ENCODE results near the gene OR10A5.
"Not testable (repeated sequence)": the region's sequence is repeated elsewhere in the genome, so short reads cannot be mapped to it uniquely, and the experiment has no call there.

OR10A5 gene

GRCh38 chr11:6845383-6845782 is at the start of gene OR10A5:
Gene OR10A5 (plus strand): TSS chr11:6845683. CDS start chr11:6845683, 0 bp downstream.
- no peak for DNase-seq

DNA sequence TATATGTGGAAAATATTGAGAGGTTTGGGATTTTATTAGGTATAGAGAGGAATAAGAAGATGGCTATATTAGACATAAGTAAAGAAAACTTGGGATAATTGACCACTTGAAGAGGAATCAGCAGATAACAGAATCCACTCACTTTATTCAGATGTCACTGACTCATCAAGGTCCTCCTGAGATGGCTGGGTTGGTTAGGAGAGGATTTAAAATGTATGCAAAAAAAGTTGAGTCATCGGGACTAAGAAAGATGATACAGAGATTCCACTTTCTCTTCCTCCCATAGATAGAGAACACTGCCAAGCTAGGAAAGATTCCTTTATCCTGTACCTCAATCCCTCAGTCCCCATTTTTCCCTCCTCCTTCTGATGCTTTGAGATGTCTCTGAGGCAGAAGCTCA is 46.1 kb upstream of the OR10A5 start, which contains the start of gene OR6A2:
Gene OR6A2, minus strand, starts transcription at position 288 of the 400 bp plus-strand sequence. CDS start 3,981 bp downstream, outside the sequence.
- DNase-seq = no peak

DNA sequence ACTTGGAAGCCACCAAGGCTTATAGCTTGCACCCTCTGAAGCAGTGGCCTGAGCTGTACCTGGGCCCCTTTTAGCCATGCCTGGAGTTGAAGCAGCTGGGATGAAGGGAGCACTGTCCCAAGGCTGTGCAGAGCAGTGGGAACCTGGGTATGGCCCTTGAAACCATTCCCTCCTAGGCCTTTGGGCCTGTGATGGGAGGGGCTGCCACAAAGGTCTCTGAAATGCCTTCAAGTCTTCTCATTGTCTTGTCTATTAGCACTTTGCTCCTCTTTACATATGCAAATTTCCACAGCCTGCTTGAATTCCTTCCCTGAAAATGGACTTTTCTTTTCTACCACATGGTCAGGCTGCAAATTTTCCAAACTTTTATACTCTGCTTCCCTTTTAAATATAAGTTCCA is 44.4 kb upstream of the OR10A5 start:
- DNase-seq = not testable (repeated sequence)

- peak; percentile 20 to 62 for DNase-seq
These were observed 33.0 kb upstream of the OR10A5 start for GRCh38 chr11:6812390-6813005.

GRCh38 chr11:6813656-6814055 is 31.8 kb upstream of the OR10A5 start:
- no peak for DNase-seq

GRCh38 chr11:6817694-6818093 is 27.8 kb upstream of the OR10A5 start:
- DNase-seq = no peak

- DNase-seq = no peak
These were observed 26.5 kb upstream of the OR10A5 start for GRCh38 chr11:6818967-6819366.

GRCh38 chr11:6824136-6824823 is 21.2 kb upstream of the OR10A5 start:
- no peak for DNase-seq

DNA sequence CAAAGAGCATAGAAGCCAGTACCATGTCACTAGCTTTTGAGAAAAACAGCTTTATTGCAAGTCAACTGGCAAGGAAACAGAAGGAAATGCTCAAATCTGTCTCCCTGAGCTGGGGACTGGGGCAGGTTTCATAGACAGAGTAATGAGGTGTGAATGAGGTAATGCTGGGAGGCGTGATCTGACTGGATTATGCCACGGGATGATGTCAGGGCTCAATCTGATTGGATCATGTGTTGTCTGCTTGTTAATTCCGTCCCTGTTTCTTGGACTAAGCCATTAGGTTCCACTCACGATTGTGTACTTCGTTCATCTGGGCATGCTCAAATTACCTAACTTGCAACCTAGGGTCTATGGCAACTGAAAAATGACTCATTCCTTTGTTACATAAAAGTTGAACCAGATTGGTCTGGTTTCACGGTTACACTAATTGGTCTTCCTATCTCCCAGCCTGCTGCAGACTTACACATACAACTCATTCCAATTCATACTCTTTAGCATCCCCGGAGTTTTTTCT is 20.2 kb upstream of the OR10A5 start:
- DNase-seq = no peak

GRCh38 chr11:6828103-6828502 is 17.4 kb upstream of the OR10A5 start:
- no peak for DNase-seq

DNA sequence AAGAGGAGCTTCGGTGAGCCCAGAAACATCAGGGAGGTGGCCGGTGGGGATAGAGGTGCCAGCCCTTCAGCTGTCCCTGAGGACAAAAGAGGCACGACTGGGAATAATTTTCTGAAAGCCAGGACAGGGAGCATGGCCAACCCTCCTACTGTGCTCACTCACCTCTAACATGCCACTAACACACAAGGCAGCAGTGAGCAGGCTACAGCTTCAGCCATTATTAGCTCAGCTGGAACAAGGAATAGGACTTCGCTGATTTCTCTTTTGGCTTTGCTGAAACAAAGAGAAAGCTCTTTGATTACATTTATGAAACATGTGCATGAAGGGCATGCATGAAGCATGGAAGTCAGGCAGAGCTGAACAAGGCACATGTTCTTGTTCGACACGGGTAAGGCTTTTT is 12.1 kb upstream of the OR10A5 start:
- no peak for DNase-seq

- peak; percentile 37 to 51 for DNase-seq
These were observed 11.5 kb upstream of the OR10A5 start for GRCh38 chr11:6834021-6834420.

DNA sequence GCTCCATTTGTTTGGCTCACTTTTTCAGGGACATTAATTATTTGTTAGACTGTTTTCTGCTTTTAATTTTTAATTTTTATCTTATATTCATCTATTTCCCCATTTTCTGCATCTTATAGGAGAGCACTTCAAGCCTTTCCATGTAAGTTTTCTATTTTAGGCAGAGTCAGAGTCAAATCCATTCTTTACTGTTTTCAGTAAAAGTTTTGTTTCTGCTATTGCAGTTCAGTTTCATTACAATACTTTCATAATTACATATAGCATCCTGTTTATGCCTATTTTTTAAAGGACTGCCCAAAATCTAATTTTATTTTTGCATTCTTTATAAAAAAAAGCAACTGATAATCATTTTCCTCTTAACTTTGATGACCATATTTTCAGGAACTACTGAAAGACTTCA is 3.8 kb upstream of the OR10A5 start:
- DNase-seq = no peak

DNA sequence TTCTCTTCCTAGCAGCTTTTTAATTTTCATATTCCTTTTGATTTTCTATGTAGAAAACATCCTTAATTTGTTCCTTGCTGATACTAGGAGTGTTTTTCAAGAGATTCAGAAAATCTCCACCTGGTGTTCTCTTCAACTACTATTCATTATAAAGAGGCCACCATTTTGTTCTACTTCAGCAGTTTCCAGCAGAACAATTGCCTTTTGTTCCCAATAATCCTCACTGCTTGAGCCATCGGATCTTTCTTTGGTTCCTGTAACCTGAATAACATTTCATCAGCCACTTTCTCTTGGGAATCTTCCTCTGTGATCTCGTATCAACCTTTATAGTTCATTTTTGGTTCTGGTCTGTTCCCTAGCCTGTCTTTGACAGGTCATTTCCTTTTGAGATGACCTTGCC is 1.8 kb upstream of the OR10A5 start:
- DNase-seq = no peak

DNA sequence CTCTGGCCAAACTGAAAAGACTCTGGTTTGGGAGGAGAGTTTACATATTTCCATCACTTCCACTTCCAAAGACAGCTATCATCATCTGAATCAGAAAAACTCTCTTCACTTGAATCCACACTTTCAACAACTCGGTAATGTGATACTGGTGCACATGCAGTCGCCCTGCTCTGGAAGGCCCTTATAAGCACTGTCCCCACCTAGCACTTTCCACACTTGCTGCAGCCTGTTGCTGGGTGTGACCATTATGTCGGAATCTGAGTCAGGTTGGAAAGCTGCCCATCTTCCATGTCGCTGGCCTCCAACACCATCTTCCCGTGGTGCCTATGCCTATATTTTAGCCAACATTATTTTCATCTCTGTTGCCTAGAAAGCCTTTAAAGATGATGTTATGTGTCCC is 1.1 kb upstream of the OR10A5 start:
- DNase-seq = no peak

- DNase-seq = no peak
These were observed 5.0 kb downstream of the OR10A5 start for GRCh38 chr11:6850526-6850925.

- not testable (repeated sequence) for DNase-seq
These were observed 9.3 kb downstream of the OR10A5 start for GRCh38 chr11:6854801-6855200.

GRCh38 chr11:6855971-6856541 is 10.6 kb downstream of the OR10A5 start:
- no peak for DNase-seq

DNA sequence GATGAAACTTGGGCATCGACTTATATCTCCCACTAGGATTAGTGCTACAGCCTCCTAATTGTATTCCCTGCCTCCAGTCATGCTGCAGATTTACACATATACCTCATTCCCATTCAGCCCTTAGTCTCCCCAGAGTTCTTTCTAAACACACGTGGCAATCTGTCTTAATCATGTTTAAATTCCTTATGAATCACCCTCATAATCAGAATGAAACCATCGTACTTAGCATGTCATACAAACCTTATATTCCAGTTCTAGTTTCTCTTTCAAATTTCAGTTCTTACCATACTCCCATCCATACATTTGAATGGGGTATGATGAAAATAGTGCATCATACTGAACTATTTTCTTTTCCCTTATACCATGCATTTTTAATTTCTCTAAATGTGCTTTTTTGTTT is 11.4 kb downstream of the OR10A5 start:
- no peak for DNase-seq

- no peak for DNase-seq
These were observed 17.5 kb downstream of the OR10A5 start, which contains the start of gene OR10A2 for GRCh38 chr11:6862961-6863360. Gene OR10A2 (plus strand): TSS chr11:6863057. CDS start chr11:6869755, 6,698 bp downstream.

GRCh38 chr11:6864438-6864837 is 19.0 kb downstream of the OR10A5 start:
- peak in 1 of 2 donors; percentile 17 for DNase-seq

DNA sequence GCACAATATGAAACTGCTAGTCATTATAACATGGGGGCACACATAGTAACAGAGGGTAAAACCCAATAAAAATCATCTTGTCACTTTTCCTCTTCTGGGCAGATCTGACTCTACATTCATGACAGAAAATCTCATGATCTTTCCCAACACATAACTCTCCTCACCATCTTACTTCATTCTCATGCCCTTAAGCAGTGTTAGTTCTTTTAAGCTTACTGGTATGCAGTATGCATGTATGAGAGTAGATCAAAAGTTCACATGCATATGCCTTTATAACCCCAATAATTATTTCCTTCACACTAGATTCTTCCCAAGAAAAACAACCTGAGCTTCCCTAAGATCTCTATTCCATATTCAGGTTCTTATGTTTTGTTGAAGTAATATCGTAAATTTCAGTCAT is 25.8 kb downstream of the OR10A5 start:
- DNase-seq = no peak

DNA sequence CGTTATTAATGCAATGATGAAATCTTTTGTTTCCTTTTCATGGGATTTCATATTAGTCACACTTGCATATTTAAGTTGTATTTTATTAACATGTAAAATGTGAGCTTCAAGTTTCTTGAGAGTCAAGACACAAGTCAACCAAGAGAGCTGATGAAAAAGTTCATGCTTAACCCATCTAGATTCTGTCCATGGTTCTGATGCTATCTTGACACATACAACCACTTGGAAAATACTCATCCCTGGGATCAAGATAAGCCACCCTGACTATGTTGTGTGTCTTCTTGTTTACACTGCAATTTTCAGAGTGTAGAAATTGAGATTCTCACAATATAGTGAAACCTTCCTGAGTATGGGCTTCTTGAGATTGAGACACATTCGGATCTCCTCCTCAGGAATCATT is 30.3 kb downstream of the OR10A5 start:
- DNase-seq = no peak

DNA sequence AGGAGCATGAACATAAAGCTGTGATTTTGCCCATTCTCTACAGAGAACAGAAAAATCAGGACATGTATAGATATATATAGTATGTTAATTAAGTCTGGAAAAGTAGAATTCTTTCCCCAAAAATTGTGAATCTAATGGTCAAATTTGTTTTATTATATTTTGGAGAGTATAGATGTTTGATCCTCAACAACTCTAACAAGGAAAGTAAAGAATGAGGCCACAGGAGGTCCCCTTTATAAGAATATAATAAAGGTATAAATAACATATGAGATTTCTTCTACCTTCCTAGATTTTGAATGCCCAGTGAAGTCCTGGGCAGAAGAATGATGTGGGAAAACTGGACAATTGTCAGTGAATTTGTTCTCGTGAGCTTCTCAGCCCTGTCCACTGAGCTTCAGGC is 30.8 kb downstream of the OR10A5 start, which contains the start of gene OR10A4:
Gene OR10A4, plus strand, starts transcription at position 301 of the 400 bp plus-strand sequence. Its CDS starts 23 bp downstream, at position 324.
- no peak for DNase-seq

Data from inflammatory macrophage treated with lipopolysaccharide for 1 hour (primary cell).